Testis (tissue), 2 donors: ENCODE results near the gene GSDME.

Experiments
- POLR2A ChIP-seq: fragments of 450-650 bp; IDR thresholded peaks from one replicate; pipeline ENCODE4 v1.6.1; 2017; ENCODE audit warnings: antibody characterized with exemption, mild to moderate bottlenecking, moderate library complexity
- TF ChIP-seq, protein P1 (sequence below), 3 experiments: fragments of 450-650 bp in 2 of 3; fragments of 200-600 bp in 1 of 3; sonication (generic) in 1 of 3; IDR thresholded peaks; one replicate each; pipeline ENCODE4 v1.5.1; 2016 to 2019; ENCODE audit warnings: antibody characterized with exemption in 3 of 3, mild to moderate bottlenecking in 2 of 3, moderate library complexity in 1 of 3

- TF ChIP-seq, protein P1, sequence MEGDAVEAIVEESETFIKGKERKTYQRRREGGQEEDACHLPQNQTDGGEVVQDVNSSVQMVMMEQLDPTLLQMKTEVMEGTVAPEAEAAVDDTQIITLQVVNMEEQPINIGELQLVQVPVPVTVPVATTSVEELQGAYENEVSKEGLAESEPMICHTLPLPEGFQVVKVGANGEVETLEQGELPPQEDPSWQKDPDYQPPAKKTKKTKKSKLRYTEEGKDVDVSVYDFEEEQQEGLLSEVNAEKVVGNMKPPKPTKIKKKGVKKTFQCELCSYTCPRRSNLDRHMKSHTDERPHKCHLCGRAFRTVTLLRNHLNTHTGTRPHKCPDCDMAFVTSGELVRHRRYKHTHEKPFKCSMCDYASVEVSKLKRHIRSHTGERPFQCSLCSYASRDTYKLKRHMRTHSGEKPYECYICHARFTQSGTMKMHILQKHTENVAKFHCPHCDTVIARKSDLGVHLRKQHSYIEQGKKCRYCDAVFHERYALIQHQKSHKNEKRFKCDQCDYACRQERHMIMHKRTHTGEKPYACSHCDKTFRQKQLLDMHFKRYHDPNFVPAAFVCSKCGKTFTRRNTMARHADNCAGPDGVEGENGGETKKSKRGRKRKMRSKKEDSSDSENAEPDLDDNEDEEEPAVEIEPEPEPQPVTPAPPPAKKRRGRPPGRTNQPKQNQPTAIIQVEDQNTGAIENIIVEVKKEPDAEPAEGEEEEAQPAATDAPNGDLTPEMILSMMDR (IDR thresholded peaks at IDR 0.05): no peak
- TF ChIP-seq POLR2A: no peak
Measured at GRCh38 chr7:24669971-24670591, 87.2 kb downstream of the GSDME start.
